GM12891 (cell line): ENCODE data around the gene SCML1.

Experiments
- POLR2A ChIP-seq: IDR thresholded peaks from 2 replicates; pipeline ENCODE4 v1.6.1; 2011; ENCODE audit warnings: low read depth, low read length, control low read depth
- POLR2AphosphoS5 ChIP-seq: IDR thresholded peaks from 2 replicates; pipeline ENCODE4 v1.6.1; 2011; ENCODE audit warnings: low read depth, low read length, control low read depth
- SPI1 ChIP-seq: IDR thresholded peaks from 2 replicates; pipeline ENCODE4 v1.6.1; 2011; ENCODE audit warnings: low read depth, low read length, control low read depth
- TAF1 ChIP-seq: IDR thresholded peaks from 2 replicates; pipeline ENCODE4 v1.6.1; 2011; ENCODE audit warnings: low read depth, low read length, control low read depth

- TF ChIP-seq POLR2A, result no peak
- no peak for TF ChIP-seq POLR2AphosphoS5
- TF ChIP-seq TAF1, result no peak
- no peak for TF ChIP-seq SPI1
Measured at GRCh38 chrX:17773221-17773876, 36.1 kb downstream of the SCML1 start.
